Purkinje cell (primary cell): Measurements from ENCODE around the gene HSFX4. TPM values are rescaled to one million over a fixed set of nuclear protein-coding genes. Genes with fewer than 3 reads are reported as not detected.

Experiments
- polyA plus RNA-seq: library from polyadenylated mRNA; unstranded; fragments of >200 nt; fragmentation: Nextera tagmentation; gene quantifications from 2 replicates; pipeline ENCODE4 v1.2.1, GENCODE V29; 2014

HSFX4 gene, protein sequence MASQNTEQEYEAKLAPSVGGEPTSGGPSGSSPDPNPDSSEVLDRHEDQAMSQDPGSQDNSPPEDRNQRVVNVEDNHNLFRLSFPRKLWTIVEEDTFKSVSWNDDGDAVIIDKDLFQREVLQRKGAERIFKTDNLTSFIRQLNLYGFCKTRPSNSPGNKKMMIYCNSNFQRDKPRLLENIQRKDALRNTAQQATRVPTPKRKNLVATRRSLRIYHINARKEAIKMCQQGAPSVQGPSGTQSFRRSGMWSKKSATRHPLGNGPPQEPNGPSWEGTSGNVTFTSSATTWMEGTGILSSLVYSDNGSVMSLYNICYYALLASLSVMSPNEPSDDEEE
- polyA plus RNA-seq = 2.0 TPM in 1 of 2 replicates, not detected in the other

GRCh38 chrX:149929400-149929799 is at the start of gene HSFX4:
HSFX4 (plus strand) TSS chrX:149929573; CDS start chrX:149929645, 72 bp downstream.

GRCh38 chrX:149881081-149881711 is 48.2 kb upstream of the HSFX4 start, which contains the start of gene MAGEA8:
MAGEA8 (plus strand) TSS chrX:149881183; CDS start chrX:149884273, 3,090 bp downstream.

DNA sequence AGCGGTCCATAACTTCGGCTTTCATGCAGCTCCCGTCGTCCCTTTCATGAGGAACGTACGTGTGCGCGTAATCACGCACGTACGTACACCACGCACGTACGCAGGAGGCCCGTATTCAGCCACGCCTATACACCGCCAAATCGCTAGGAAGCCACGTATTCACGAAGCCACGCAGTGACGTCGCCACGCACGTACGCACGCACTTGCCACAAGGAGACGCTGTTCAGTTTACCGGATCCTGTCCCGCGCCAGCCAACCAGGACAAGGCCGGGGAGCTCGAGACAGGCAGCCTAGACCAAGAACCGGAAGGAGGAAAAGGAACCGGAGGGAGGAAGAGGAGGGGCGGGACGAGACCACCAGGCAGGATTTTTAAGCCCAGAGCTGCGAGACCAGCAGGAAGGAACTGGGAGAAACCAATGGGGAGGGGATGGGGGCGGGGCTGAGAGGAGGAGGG is 9.1 kb downstream of the HSFX4 start, which contains the start of gene EOLA2:
TSS of gene EOLA2 (minus strand) at position 65 of the 454 bp plus-strand sequence. CDS start 4,617 bp downstream, outside the sequence.

Other genes starting within 250 kb of the HSFX4 start
- gene MAGEA11, start 217.5 kb upstream of the HSFX4 start, polyA plus RNA-seq = not detected in 2 replicates
- not detected in 2 replicates for gene HSFX1, start 155.5 kb upstream of the HSFX4 start, polyA plus RNA-seq
- not detected in 2 replicates for gene MAGEA9, start 147.6 kb upstream of the HSFX4 start, polyA plus RNA-seq
- not detected in 2 replicates for gene MAGEA8, start 48.4 kb upstream of the HSFX4 start, polyA plus RNA-seq
- 7.1 and 7.5 TPM in 2 replicates for gene EOLA2, start 8.9 kb downstream of the HSFX4 start, polyA plus RNA-seq